ENCODE measurements around the gene TRIAP1.
"Not testable (repeated sequence)": the region's sequence is repeated elsewhere in the genome, so short reads cannot be mapped to it uniquely, and the experiment has no call there.

The TRIAP1 gene

GRCh38 chr12:120453060-120453750 lies 7.0 kb upstream of the TRIAP1 start:
- Histone ChIP-seq H2AFZ (ENCODE audit: low read length, unreplicated experiment) (no peak overlapping the region), H3K4me3 (ENCODE audit: low read depth, low read length) (no peak overlapping the region), H3K27ac (ENCODE audit: low read depth, low read length) (no peak overlapping the region), H3K27me3 (ENCODE audit: insufficient read depth, low read length) (no peaks in the 10 kb centered on the region), H3K4me1 (ENCODE audit: control insufficient read depth, insufficient read depth, low read length, unreplicated experiment) (no peaks in the 10 kb centered on the region), H3K36me3 (ENCODE audit: insufficient read depth, low read length) (peaks cover 12% of the 10 kb centered on the region), H3K79me2 (ENCODE audit: control insufficient read depth, insufficient read depth, low read length, unreplicated experiment) (peaks cover 17% of the 10 kb centered on the region)

- H3K27me3 ChIP-seq (ENCODE audit: insufficient read depth, low read length); H3K4me1 ChIP-seq (ENCODE audit: control insufficient read depth, insufficient read depth, low read length, unreplicated experiment); H3K4me3 ChIP-seq (ENCODE audit: low read depth, low read length); H2AFZ ChIP-seq (ENCODE audit: low read length, unreplicated experiment); H3K27ac ChIP-seq (ENCODE audit: low read depth, low read length): not testable (repeated sequence)
- H3K36me3 ChIP-seq (ENCODE audit: insufficient read depth, low read length) = peaks cover 12% of the 10 kb centered on the region
- H3K79me2 ChIP-seq (ENCODE audit: control insufficient read depth, insufficient read depth, low read length, unreplicated experiment) = peaks cover 24% of the 10 kb centered on the region
Measured at GRCh38 chr12:120452524-120452923, 6.3 kb upstream of the TRIAP1 start.

- no peaks in the 10 kb centered on the region for H3K27me3 ChIP-seq (ENCODE audit: insufficient read depth, low read length)
- no peak overlapping the region for H2AFZ ChIP-seq (ENCODE audit: low read length, unreplicated experiment)
- peaks cover 12% of the 10 kb centered on the region for H3K36me3 ChIP-seq (ENCODE audit: insufficient read depth, low read length)
- no peak overlapping the region for H3K27ac ChIP-seq (ENCODE audit: low read depth, low read length)
- peaks cover 58% of the 10 kb centered on the region for H3K79me2 ChIP-seq (ENCODE audit: control insufficient read depth, insufficient read depth, low read length, unreplicated experiment)
- peak overlapping the region; percentile 85 for H3K4me3 ChIP-seq (ENCODE audit: low read depth, low read length)
- peaks cover 11% of the 10 kb centered on the region for H3K4me1 ChIP-seq (ENCODE audit: control insufficient read depth, insufficient read depth, low read length, unreplicated experiment)
Measured at GRCh38 chr12:120447992-120448391, 1.8 kb upstream of the TRIAP1 start.

GRCh38 chr12:120446844-120447178 lies 627 bp upstream of the TRIAP1 start:
- Histone ChIP-seq H3K4me1 (ENCODE audit: control insufficient read depth, insufficient read depth, low read length, unreplicated experiment) (peaks cover 11% of the 10 kb centered on the region), H3K4me3 (ENCODE audit: low read depth, low read length) (peak overlapping the region; percentile 85), H3K79me2 (ENCODE audit: control insufficient read depth, insufficient read depth, low read length, unreplicated experiment) (peaks cover 56% of the 10 kb centered on the region)
- not testable (repeated sequence) for H3K36me3 ChIP-seq (ENCODE audit: insufficient read depth, low read length); H3K27me3 ChIP-seq (ENCODE audit: insufficient read depth, low read length); H2AFZ ChIP-seq (ENCODE audit: low read length, unreplicated experiment); H3K27ac ChIP-seq (ENCODE audit: low read depth, low read length)

GRCh38 chr12:120444676-120445075 lies 1.5 kb downstream of the TRIAP1 start:
- H3K4me1 ChIP-seq (ENCODE audit: control insufficient read depth, insufficient read depth, low read length, unreplicated experiment) = peaks cover 13% of the 10 kb centered on the region
- peaks cover 14% of the 10 kb centered on the region for H3K36me3 ChIP-seq (ENCODE audit: insufficient read depth, low read length)
- no peaks in the 10 kb centered on the region for H3K27me3 ChIP-seq (ENCODE audit: insufficient read depth, low read length)

GRCh38 chr12:120439646-120440247 lies 6.4 kb downstream of the TRIAP1 start:
- no peak overlapping the region for H3K27ac ChIP-seq (ENCODE audit: low read depth, low read length)
- no peak overlapping the region for H2AFZ ChIP-seq (ENCODE audit: low read length, unreplicated experiment)
- H3K4me1 ChIP-seq (ENCODE audit: control insufficient read depth, insufficient read depth, low read length, unreplicated experiment) = peaks cover 9% of the 10 kb centered on the region
- peak overlapping the region; percentile 23 for H3K4me3 ChIP-seq (ENCODE audit: low read depth, low read length)
- H3K27me3 ChIP-seq (ENCODE audit: insufficient read depth, low read length) = no peaks in the 10 kb centered on the region
- H3K79me2 ChIP-seq (ENCODE audit: control insufficient read depth, insufficient read depth, low read length, unreplicated experiment) = peaks cover 44% of the 10 kb centered on the region
- peaks cover 14% of the 10 kb centered on the region for H3K36me3 ChIP-seq (ENCODE audit: insufficient read depth, low read length)

More at GRCh38 chr12:120444676-120445075, 1.5 kb downstream of the TRIAP1 start:
- Histone ChIP-seq H2AFZ (ENCODE audit: low read length, unreplicated experiment) (no peak overlapping the region), H3K4me3 (ENCODE audit: low read depth, low read length) (peak overlapping the region; percentile 85), H3K27ac (ENCODE audit: low read depth, low read length) (no peak overlapping the region), H3K79me2 (ENCODE audit: control insufficient read depth, insufficient read depth, low read length, unreplicated experiment) (peaks cover 63% of the 10 kb centered on the region)

GRCh38 chr12:120438495-120439198 lies 7.5 kb downstream of the TRIAP1 start:
- H2AFZ ChIP-seq (ENCODE audit: low read length, unreplicated experiment) = peak overlapping the region; percentile 82
- peak overlapping the region; percentile 88 for H3K4me3 ChIP-seq (ENCODE audit: low read depth, low read length)
- H3K36me3 ChIP-seq (ENCODE audit: insufficient read depth, low read length) = peaks cover 8% of the 10 kb centered on the region; the same call in 1 of the 2 replicates
- peaks cover 7% of the 10 kb centered on the region for H3K4me1 ChIP-seq (ENCODE audit: control insufficient read depth, insufficient read depth, low read length, unreplicated experiment)
- peaks cover 34% of the 10 kb centered on the region for H3K79me2 ChIP-seq (ENCODE audit: control insufficient read depth, insufficient read depth, low read length, unreplicated experiment)
- H3K27ac ChIP-seq (ENCODE audit: low read depth, low read length) = no peak overlapping the region
- no peaks in the 10 kb centered on the region for H3K27me3 ChIP-seq (ENCODE audit: insufficient read depth, low read length)

GRCh38 chr12:120437735-120438494 lies 8.3 kb downstream of the TRIAP1 start, which contains the start of gene COX6A1:
COX6A1 (plus strand) TSS chr12:120438113; CDS start chr12:120438127, 14 bp downstream.
- Histone ChIP-seq H3K36me3 (ENCODE audit: insufficient read depth, low read length) (peaks cover 8% of the 10 kb centered on the region; the same call in 1 of the 2 replicates), H2AFZ (ENCODE audit: low read length, unreplicated experiment) (peak within 1 kb of the TSS; percentile 82), H3K27ac (ENCODE audit: low read depth, low read length) (no peak within 1 kb of the TSS), H3K27me3 (ENCODE audit: insufficient read depth, low read length) (no peaks in the 10 kb centered on the region), H3K79me2 (ENCODE audit: control insufficient read depth, insufficient read depth, low read length, unreplicated experiment) (peaks cover 33% of the 10 kb centered on the region), H3K4me1 (ENCODE audit: control insufficient read depth, insufficient read depth, low read length, unreplicated experiment) (peaks cover 7% of the 10 kb centered on the region), H3K4me3 (ENCODE audit: low read depth, low read length) (peak within 1 kb of the TSS; percentile 88)

GRCh38 chr12:120432772-120433525 lies 13.2 kb downstream of the TRIAP1 start:
- Histone ChIP-seq H3K27me3 (ENCODE audit: insufficient read depth, low read length) (no peaks in the 10 kb centered on the region), H3K27ac (ENCODE audit: low read depth, low read length) (no peak overlapping the region), H3K79me2 (ENCODE audit: control insufficient read depth, insufficient read depth, low read length, unreplicated experiment) (peaks cover 5% of the 10 kb centered on the region), H3K36me3 (ENCODE audit: insufficient read depth, low read length) (no peaks in the 10 kb centered on the region), H3K4me1 (ENCODE audit: control insufficient read depth, insufficient read depth, low read length, unreplicated experiment) (no peaks in the 10 kb centered on the region), H3K4me3 (ENCODE audit: low read depth, low read length) (no peak overlapping the region), H2AFZ (ENCODE audit: low read length, unreplicated experiment) (no peak overlapping the region)

GRCh38 chr12:120429368-120429767 lies 16.8 kb downstream of the TRIAP1 start:
- Histone ChIP-seq H3K36me3 (ENCODE audit: insufficient read depth, low read length) (no peaks in the 10 kb centered on the region), H3K79me2 (ENCODE audit: control insufficient read depth, insufficient read depth, low read length, unreplicated experiment) (no peaks in the 10 kb centered on the region), H3K27ac (ENCODE audit: low read depth, low read length) (no peak overlapping the region), H3K4me1 (ENCODE audit: control insufficient read depth, insufficient read depth, low read length, unreplicated experiment) (no peaks in the 10 kb centered on the region), H2AFZ (ENCODE audit: low read length, unreplicated experiment) (no peak overlapping the region), H3K4me3 (ENCODE audit: low read depth, low read length) (no peak overlapping the region), H3K27me3 (ENCODE audit: insufficient read depth, low read length) (no peaks in the 10 kb centered on the region)
